CD4-positive, alpha-beta T cell treated with Interleukin-1 beta for 1 hour (primary cell): ENCODE measurements around the gene NFYB.
A peak's percentile ranks its signal among the peaks of the same experiment; 100 is the strongest.
"Not testable (repeated sequence)": the region's sequence is repeated elsewhere in the genome, so short reads cannot be mapped to it uniquely, and the experiment has no call there.

ENCODE experiments used
- DNase-seq, 2 donors: peaks; one replicate each; pipeline ENCODE4 v3.0.0-alpha.2; 2020 to 2022

NFYB gene

DNA sequence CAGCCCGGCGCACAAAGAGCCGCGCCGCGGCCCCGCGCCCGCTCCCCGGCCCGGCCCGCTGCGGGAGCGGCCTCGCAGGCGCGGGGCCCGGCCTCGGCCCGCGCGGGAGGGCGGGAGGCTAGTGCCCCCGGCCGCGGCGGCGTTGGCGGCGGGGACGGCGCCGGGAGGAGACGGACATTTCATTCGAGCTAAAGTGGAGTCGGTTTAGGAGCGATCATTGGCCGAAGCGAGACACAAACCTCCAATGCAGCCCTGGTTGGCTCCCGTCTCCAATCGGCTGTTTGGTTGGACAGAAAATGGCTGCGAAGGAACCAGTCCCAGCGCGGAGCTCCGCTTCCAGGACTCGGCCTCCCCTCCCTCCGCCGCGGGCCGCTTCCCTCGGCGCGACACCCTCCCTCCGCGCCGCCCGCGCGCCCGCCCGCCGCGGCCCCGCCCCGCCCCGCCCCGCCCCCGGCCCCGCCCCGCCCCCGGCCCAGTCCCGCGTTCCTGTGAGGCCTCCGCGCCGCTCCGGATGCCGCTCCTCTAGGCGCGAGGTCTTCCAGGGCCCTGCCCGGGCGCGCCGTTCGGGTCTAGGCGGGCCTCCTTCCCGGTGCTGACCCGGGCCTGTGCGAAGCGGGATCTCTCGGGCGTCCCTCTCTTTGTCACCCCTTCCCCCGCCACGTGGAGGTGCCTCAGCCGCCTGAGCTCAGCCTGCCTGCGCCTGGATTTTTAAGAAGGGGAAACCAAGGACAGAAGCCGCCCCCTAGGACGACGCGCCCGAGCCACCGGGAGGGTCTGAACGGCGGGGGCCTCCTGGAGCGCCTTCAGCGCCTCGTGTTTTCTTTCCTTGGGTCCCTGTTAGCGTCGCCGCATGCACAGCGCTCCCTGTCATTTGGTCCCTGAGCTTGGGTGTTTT is at the start of gene NFYB:
NFYB (minus strand) TSS at position 309 of the 895 bp plus-strand sequence. CDS start 2,757 bp downstream, outside the sequence.
- DNase-seq: peak; percentile 95

DNA sequence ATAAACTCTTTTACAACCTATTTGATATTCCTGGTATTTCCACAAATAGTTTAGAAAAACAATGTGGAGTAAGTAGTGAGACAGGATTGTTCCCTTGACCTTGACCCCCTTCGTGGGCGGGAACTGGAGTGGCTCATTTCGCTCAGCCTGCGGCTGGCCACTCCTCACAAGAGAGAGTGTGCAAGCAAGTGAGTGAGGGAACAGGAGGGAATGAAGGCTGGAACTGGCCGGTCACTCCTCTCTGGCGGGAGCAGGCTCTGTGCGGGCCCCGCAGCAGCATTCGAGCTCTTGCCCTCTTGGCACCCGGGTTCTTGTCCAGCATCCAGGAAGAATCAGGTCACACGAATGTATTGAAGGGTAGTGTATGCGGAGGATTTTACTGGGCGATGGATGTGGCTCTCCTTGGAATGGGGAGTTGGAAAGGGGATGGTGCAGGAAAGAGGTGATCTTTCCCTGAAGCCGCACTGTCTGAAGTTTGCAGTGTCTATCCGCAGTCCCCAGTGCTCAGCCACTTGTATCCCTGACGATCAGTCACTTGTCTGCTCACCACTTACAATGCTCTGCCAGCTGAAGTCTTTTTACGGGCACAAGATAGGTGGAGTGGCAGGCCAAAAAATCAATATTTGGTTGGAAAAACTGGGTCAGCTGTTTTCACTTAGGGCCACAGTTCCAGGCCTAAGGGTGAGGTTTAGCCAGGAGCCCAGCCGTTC is 49.6 kb upstream of the NFYB start:
- DNase-seq: no peak

DNA sequence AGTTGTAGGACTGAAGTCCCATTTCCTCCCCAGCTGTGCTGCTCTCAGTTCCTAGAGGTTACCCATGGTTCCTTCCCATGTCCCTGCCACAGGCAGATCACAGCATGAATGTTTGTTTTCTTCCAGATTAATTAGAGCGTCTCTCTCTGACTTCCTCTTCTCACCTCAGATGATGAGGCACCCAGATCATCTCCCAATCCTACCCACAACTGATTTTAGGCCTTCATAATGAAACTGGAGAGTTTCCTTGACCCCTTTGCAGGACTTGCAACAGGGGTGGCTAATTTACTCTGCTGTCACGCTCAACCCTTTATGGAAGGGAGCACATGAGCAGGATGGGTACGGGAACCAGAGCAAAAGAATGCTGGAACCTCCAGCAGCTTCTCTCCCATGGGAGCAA is 45.4 kb upstream of the NFYB start:
- no peak for DNase-seq

DNA sequence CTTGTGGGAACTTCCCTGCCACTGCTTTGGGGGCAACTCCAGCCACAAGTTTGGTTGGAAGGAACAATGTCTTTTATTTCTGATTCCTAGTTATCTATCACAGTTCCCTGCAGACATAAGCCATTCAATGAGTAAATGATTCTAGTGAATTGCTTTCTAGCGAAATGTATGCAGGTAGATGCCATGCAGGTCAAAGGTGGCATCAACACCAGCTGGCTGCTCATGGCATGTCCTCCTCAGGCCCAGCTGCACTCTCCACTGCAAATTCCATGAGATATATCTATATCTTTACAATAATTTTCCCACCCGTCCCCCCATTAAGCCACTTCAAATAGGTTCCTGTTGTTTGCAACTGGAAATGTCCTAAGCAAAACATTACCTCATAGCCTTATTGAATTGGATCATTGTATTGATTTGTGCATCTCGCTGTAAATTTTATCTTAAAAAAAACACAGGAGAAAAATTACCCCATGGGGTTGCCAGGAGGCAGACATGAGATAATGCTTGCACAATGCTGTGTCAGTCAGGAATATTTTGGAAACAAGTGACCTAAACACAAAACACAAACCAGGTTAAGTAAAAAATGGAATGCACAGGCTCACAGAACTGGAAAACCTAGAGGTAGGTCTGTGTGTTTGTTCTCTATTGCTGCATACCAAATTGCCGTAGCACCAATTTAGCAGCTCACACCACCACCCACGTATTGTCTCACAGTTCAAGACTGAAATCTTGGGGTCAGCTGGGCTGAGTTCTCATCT is 44.8 kb upstream of the NFYB start:
- no peak for DNase-seq

DNA sequence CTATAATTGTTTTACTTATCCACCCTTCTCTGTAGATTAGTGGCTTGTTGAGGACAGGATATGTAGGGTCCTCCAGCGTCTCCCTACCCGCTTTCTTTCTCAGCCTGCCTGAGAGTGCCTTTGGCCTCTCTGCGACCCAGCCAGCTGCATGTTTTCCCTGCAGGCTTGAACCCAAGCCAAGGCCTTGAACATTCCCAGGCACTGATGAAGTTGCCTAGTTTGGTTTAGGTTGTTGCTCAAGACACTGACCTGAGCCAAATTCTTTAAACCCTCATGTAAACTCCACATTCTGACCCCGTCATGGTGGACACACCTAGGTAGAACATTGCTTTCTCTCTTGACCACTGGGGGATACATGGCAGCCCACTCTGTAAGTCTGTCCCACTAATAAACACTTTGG is 44.1 kb upstream of the NFYB start:
- no peak for DNase-seq

DNA sequence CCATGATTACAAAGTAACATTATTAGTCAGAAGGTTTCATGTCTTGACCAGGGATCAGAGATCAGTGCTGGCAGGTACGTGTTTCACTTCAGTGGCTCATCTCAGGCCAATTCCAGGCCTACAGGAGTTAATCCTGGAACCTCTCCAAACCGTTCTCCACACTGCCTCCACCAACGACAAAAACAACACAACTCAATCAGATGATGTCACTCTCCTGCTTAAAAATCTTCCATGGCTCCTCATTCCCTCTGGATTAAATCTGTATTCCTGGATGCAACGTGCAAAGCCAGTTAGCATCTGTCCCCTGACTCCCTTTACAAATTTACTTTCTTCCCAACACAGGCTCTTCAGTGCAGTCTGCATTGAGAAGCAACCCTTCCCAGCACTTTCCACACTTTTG is 43.3 kb upstream of the NFYB start:
- DNase-seq: no peak

DNA sequence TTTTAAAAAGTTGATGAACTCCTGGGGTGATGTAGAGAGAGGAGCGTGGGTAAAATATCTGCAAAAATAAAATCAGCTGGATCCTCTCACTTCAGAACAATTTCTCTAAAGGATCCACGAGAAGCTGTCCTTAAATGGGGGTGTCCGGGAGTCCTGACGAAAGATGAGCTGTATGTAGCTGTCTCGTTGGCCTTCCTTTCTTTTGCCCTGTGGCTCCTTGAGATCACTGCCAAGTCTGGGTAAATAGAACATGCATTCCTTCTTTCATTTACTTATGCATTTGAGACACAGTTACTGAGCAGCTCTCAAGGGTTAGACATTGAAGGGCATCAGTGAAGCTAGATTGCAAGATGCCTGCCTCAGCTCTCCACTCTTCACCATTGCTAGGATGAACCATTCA is 42.4 kb upstream of the NFYB start:
- no peak for DNase-seq

DNA sequence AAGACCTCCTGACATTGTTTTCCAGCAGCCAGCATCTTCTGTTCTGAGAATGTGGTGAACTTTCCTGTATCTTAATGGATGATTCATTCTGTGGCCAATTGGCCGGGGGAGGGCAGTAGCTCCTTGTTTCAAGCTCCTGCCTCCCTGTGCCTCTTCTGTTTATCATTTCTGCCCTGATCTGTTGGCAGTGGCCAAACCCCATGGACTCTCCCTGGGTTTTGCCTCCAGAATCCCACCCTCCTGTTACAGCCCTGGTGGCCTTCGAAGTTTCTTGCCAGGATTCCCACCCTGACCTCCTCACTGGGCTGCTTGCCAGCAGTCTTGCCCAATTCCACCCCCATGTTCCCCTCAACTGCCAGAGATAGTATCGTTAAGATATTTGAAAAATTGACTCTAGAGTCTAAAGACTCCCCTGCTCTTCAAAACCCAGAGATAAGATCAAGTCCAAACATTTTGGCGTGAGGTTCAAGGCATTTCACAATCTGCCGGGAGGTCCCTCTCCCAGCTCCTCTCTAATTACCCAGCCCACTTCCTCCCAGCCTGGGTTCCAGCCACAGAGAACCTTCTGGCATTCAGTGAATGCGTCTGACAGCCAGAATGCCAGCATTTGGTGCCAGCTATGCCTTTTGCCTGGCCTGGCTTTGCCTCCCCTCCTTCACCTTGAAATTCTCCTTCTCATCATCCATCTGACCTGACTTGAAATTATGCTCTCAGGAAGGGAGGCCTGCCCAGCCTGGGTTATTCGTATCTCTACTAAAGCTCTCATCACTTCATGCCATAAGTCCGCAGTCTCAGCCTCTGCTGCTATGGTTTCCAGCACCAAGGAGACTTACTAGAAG is 39.9 kb upstream of the NFYB start:
- no peak for DNase-seq

DNA sequence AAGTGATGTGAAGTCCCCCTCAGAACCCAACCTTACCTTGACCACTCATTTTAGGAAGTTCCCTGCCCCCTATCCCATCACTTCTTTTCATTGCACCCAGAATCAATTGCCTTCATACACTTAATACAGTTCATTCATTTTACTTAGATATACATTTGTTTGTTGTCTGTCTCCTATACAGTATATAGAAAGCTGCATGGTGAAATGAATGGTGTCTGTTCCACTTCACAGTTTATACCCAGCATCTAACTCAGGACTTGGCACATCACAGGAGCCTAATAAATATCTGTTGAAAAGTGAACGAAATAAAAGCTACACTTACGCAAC is 39.3 kb upstream of the NFYB start:
- DNase-seq: no peak

DNA sequence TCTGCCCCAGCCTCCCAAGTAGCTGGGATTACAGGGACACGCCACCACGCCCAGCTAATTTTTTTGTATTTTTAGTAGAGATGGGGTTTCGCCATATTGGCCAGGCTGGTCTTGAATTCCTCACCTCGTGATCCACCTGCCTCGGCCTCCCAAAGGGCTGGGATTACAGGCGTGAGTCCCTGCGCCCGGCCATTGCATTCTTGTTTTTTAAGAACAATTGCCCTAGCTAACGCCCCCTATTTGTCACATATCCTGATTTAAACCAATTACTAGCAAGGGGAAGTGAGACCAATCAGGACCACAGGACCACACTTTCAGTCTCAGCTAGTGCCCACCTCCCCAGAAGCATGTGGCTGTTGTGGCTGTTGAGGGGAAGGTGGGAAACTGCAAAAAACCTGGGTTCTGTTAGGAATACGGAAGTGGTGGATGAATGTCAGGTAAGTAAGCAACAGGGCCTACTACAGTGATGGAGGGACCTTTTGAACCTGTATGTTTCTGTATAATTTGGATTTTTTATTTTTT is 37.8 kb upstream of the NFYB start:
- DNase-seq: no peak

DNA sequence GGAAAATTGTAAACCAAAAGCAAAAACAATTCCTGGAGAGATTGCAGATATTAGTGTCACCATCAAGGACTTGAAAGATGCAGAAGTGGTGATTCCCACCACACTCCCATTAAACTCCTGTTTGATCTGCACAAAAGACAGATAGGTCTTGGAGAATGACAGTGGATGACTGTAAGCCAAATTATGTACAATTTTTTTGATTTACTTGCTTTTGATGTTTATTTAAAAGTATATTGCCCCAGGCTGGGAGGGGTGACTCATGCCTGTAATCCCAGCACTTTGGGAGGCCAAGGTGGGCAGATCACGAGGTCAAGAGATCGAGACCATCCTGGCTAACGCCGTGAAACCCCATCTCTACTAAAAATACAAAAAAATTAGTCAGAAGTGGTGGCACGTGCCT is 35.8 kb upstream of the NFYB start:
- not testable (repeated sequence) for DNase-seq

DNA sequence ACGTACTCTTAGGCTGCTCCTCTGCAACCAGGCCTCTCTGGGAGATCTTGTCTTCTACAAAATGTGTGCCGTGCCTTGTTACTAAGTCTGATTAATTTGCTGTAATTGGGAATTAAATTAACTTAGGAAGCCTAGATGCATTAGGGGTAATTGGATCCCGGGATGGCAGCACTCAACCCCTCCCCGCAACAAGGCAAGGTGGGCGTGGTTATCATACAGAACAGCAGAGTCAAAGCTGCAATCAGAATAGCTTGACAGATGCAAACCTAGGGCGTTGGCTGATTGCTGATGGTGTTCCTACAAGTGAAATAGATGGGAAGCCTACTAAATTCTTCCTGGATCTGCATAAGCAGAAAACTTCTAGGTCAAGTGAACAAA is 34.5 kb upstream of the NFYB start:
- DNase-seq: no peak

DNA sequence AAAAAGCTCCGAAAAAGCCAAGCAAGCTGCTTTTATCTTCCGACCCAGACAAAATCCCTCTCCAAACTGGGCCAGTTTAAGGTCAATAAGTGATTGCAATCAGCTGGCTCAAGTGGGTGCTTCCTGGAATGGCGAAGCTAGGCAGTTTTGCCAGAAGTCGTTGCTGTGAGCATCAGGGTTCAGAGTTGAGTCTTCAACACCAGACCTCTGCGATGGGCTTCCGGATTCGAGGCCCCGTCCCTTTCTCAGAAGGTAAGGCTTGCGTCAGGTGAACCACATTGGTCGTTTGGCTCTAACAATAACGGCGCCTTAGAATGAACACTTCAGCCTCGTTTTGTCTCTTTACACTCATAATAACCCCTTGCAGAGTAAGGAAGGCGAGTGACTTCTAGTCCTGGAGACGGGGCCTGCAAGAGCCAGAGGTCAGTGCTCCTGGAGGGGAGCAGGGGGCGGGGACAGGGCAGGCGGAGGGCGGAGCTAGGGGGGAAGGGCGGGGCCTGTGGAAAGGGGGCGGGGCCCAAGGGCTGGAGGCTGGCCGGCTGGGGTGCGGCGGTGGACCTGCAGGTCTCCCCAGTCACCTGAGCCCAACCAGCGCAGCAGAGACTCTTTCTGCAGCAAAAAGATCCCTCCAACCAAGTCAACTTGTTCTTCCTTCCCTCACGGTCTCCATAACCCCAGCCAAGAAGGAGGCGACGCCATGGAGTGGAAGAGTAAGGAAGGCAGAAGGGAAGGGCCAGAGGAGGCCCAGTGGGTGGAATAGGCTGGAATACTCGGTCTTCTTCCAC is 34.0 kb upstream of the NFYB start:
- DNase-seq: no peak

DNA sequence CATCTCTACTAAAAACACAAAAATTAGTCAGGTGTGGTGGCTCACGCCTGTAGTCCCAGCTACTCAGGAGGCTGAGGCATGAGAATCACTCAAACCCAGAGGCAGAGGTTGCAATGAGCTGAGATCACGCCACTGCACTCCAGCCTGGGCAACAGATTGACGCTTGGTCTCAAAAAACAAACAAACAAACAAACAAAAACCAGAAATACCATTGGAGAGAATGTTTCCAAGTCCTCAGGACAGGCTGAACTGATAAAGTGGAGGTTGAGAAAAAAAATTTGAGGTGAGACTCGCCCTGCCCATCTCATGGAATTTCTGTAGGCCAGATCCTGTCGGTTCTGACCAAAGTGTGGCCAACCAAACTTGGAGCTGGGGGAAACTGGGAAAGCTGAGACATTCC is 30.6 kb upstream of the NFYB start:
- no peak for DNase-seq

DNA sequence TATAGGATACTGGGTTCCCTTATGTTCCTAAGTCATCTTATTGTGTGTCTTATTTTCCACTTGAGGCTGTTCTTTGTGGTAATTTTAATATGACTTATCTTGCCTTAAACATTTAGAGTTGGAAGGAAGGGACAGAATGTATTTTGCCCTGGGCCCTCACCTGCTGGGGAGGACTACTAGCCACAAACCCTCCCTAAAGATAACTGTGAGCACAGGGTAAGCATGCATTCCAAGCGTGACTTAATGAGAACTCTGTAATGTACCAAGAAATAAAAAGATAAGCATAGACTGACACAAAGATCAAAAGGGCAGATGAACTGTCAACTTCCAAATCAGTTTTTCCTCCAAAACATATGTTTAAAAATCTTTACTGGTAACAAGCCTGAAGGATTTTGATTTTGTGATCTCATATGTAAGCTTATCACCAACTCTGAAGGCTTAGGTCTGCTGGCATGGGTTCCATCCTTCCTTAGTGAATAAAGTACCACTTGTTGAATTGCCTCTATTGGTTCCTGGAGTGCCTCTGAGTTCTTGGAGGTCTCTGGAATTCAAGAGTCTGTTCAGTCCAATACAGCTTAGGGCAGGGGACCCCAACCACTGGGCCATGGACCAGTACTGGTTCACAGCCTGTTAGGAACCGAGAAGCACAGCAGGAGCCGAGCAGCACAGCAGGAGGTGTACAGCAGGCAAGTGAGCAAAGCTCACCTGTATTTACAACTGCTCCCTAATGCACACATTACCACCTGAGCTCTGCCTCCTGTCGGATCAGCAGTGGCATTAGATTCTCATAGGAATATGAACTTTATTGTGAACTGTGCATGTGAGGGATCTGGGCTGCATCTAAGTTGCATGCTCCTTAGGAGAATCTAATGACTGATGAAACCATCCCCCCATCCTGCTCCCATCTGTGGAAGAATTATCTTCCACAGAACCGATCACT is 29.8 kb upstream of the NFYB start:
- DNase-seq: no peak

DNA sequence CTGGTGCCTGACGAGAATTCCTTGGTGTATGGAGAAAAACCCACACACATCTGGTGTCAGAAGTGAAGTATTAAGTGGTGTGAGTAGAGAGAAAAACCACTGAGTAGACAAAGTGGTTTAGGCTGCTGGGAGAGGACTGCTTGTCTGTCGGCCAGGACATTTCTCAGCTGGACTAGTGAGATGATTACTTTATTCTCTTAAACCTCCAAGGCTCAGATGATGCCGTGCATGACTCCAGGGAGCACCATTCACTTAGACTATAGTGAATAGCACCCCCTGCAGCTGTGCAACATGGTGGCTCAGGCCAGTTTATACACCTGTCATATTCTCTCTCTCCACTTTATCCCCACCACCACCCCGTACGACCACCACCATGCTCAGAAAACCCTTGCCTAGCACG is 28.5 kb upstream of the NFYB start:
- no peak for DNase-seq

DNA sequence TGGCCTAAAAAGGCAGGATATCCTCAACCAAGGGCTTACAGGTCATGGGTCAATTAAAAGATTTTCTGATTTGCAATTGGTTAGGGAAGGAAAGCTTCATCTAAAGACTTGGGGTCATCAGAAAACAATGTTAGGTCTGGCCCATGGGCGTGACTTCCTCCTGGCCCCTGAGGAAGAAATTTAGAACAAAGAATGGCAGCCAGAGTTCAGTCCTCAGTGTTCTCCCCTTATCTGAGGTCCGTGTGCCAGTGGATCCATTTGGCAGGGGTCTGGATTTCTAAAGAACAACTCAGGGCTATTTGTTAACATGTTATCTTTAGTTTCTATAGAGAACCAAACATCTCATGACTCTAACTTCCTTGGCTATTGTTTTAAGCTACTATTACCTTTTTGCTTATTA is 27.8 kb upstream of the NFYB start:
- no peak for DNase-seq

DNA sequence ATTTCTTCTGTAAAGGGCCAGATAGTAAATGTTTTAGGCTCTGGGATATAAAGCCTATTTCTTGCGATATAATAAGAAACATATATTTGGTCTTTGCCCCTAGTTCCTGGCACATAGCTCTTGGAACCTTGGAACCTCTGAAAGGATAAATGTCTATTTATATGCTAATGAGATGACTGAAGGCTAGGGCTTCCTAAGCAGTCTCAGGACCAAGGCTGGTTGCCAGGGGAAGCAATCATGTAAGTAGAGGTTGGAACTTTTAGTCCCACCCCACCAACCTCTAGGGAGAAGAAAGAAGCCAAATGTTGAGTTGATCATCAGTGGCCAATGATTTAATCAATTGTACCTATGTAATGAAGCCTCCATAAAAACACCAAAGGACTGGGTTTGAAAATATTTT is 26.6 kb upstream of the NFYB start:
- no peak for DNase-seq

DNA sequence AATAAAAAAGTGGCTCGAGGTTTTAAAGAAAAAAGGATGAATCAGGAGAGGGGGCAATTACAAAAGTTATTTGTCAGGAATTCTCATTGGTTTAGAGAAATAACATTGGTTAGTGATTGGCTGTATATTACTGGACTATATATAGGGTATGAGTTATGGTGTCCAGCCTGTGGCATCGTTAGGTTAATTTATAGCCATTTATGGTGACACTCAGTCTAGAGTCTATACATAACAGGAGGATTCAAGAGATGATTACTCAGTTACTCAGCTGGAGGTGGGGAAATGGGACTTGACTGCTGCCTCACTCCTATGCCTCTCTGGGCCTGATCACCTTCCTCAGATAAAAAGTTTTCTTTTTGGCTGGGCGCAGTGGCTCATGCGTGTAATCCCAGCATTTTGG is 25.6 kb upstream of the NFYB start:
- DNase-seq: no peak

DNA sequence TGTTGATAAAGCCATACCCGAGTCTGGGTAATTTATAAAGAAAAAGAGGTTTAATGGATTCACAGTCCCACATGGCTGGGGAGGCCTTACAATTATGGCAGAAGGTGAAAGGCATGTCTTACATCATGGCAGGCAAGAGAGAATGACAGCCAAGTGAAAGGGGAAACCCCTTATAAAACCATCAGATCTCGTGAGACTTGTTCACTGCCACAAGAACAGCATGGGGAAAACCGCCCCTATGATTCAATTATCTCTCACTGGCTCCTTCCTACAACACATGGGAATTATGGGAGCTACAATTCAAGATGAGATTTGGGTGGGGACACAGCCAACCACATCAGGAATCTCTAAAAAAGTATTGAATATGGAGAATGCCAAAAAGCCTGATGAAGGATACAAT is 25.0 kb upstream of the NFYB start:
- DNase-seq: not testable (repeated sequence)
